ENCODE measurements around the gene ATP13A2.

- TF ChIP-seq EZH2 (IDR thresholded peaks at IDR 0.05; ENCODE audit: insufficient read depth, poor library complexity, severe bottlenecking) (no peak), EZH2phosphoT487 (IDR thresholded peaks at IDR 0.05; ENCODE audit: insufficient read depth, low read depth) (no peak)
Measured at GRCh38 chr1:16986113-16986512, 25.6 kb downstream of the ATP13A2 start.
